Activated CD4-positive, CD25-positive, alpha-beta regulatory T cell treated with anti-CD3 and anti-CD28 coated beads, Interleukin-2, amount 50 U/mL, for 24 hours (primary cell): Measurements from ENCODE around the gene TEK.

ENCODE experiments used
- ATAC-seq, 2 donors: fragments of 150-1000 bp; cut with Tn5 transposase; one replicate each; pipeline ENCODE4 v1.10.0; 2021; ENCODE audit warnings: mild to moderate bottlenecking in 1 of 2, moderate library complexity in 1 of 2

TEK gene

DNA sequence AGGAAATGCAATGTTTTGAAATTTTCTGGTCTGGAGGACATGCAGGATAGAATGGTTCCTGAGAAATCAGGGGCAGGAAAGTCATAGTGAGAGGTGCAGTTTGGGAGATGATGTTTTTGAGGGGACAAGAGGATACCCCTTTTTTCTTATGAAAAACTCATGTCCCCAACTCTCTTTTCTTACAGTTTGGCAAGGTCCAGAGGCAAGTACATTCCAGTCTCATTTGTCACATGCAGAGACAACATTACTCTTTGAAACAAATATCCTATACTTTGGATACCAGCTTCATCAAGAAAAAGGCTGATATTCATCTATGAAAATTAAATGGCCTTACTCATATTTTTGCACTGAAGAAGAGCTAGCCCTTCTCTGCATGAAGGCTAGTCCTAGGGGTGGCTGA is 139.7 kb downstream of the TEK start:
- ATAC-seq, result no peak

DNA sequence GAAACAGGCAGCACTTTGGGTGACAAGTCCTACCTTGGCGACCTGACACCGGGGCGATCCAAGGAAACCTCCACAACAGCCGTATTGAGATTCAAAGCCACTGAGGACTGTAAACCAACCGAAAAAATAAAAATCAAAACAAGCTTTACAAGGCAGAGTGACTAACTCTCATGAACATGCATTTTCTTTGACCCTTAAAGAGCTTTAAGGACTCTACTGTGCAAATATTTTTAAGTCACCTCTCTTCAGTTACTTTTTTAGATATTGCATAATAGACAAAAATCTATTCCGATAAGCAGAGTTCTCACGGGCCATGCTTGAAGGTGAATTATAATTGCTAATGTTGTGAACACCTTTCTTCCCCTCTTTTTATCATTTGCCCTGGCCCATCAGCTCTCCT is 149.6 kb downstream of the TEK start:
- ATAC-seq, result no peak

DNA sequence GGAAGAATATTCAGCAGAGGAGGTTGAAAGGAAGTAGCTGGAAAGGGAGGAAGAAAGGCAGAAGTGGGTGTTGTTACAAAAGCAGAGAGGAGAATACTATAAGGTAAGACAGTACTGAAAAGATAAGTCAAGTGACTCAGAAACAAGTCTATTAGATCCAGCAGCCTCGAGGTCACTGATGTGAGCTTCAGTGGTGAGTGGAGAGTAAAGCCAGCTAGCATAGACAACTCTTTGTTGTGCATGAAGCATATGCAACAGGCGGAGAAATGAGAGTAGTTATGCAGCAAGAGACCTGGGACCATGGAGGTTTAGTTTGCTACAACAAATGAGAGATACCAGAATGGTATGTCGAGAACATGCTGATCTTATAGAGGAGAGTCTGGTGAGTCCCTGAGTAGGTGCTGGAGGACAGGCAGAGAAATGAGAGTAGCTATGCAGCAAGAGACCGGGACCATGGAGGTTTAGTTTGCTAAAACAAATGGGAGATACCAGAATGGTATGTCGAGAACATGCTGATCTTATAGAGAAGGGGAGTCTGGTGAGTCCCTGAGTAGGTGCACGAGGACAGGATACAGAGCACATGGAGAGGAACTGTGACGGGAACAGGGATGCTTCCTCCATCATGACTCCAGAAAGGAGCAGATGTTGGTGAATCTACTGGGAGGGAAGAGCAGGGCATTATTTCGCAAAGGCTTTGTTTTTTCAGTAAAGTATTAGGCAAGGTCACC is 151.9 kb downstream of the TEK start:
- ATAC-seq, result no peak

DNA sequence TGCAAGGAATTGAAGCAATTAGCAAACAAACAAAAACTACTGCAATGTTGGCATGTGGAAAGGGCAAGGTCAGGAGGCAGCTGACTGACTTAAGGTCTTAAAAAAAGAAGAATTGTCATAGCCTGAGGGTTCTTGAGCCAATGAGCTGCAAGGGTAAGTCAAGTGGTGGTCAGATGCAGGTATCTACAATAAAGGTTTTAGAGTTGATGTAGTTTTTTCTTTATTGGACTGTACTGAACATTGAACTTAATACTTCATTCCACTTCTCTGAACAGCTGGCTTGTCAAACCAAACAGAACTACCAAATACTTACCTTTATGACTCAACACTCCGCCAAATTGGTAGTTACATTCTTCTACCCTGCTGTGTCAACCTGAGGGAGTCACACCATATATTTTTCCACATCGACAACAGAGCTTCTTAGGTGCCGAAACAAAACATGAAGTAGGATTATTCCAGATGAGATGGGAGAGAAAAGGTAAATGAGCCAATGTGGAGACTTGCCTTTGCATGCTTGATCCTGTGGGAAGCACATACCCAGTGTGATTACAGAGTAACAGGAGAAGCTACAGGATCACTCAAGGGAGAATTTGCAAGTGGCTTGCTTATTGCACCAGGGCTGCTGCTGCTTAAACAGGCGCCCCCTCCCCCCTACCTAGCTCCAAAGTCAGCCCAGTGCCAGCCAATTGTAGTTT is 152.6 kb downstream of the TEK start:
- ATAC-seq, result no peak

DNA sequence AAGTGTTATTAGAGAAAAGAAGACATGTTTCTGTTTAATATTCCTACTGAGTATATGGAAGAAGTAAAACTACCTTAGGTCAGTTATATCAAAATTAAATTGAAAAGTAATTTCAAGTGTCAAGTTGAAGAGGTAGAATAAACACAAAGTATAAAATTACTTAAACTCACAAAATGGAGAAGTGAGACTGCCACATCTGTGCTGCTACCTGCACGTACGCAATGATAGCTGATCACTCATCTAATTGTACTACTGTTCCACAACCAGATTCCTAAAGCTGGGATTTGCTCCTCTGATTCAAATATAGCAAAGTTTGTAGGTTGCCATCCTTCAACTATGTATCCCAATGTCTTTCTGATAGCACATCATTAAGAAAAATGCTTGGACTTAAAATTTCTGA is 163.1 kb downstream of the TEK start:
- no peak for ATAC-seq

DNA sequence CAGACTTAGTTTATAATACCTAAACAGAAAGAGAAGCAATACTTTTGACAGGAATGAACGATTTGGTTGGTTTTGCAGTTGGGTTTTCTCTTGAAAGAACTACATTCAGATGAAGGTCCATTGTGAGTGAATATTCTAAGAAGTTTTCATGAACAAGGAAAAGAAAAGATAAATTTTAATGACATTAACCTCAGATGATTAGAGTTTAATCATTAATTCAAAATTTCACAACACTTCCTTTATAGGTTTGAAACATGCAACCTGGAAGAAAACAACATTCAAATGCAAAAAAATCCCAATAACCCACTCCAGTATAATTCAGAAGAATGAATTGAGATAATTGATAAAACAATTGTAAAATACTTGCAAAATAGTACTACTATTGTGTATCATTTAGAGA is 164.2 kb downstream of the TEK start:
- no peak for ATAC-seq

DNA sequence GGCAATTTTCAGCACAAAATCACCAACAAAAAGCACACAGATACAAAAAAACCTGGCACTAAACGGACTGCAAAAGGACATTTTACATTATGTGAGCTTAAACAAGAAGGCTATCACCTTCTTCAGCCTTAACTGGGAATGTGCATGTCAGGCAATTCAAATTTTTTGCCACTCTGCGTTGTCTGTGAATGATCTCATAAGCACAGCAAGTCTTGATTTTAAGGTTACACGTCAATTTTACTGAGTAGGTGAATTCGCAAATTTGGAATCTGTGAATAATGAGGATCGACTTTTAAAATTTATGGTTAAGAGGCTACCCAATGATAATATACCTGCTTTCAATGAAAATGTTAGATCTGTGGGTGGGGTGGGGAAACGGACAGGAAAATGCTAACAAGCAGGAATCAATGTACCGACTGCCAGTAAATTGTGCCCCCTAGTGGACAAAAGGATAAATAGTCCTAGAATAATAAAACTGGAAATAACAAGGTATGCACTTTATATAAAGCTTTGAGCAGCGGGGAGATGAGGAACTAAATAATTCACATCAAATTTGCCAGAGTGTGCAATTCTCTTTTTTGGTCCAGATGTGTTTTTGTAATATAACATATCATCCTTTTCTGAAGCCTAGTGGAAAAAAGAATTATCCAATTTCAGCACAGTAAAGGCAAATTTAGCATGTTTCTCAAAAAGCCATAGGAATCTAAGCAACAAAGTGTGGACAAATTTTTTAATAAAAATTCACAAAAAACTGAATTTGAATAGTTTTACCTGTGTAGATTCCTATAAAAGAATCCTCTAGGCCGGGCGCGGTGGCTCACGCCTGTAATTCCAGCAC is 167.4 kb downstream of the TEK start:
- no peak for ATAC-seq

DNA sequence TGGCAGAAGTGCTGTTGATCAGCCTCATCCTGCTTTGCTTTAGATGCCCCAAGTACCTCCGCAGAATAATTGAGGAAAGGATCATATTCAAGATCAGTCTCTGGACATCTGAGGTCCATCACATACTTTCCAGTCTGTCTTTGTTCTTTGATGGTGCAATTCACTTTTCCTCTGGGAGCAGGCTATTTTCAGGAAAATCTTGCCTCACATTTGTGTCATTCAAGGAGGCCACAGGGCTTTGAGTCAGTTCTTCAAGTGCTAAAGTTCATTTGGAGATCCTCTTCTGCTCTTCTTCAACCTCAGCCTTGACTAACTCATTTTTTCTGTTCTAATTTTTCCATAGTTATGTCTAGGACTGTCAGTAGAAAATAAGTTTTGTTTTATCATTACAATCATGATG is 169.3 kb downstream of the TEK start:
- ATAC-seq, result no peak

DNA sequence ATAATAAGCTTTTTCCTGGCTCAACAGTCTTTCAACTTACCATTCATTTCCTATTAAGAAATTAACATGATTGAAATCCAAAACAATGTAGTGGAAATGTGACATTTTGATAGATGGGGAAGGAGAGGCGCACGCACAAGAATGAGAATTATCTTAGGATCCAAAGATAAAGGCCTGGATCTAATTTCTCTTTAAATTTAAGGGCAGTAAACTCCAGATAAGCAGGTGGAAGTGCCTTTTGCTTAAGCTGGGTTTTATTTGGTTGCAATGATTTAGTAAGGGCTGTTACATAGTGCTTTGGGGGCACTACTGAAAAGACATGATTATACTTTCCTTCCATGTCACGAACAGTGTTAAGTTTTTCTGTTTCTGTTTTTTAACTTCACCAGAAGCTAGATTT is 170.6 kb downstream of the TEK start:
- no peak for ATAC-seq
